ENCODE measurements around the gene NDUFB3.

GRCh38 chr2:201130524-201131186 lies 58.9 kb downstream of the NDUFB3 start:
- TF ChIP-seq EP300 (IDR thresholded peaks at IDR 0.05) (peak in 2 of 4 donors; percentile 52 to 85), POLR2A (IDR thresholded peaks at IDR 0.05) (peak in 2 of 4 donors; percentile 34 to 52)
